ENCODE measurements around the gene TMEM63A. TPM values are rescaled to one million over a fixed set of nuclear protein-coding genes. Genes with fewer than 3 reads are reported as not detected.

The TMEM63A gene
- total RNA-seq, 4 donors from 2014 or later, result 30.1 to 57.7 (median 41.6) TPM

- Histone ChIP-seq H3K4me1 (peaks cover 74 to 77% of the 10 kb centered on the region in 2 donors), H3K9me3 (no peaks in the 10 kb centered on the region), H3K4me3 (replicated peaks in 1 of 3) (no peak overlapping the region), H3K27me3 (no peaks in the 10 kb centered on the region), H3K27ac (peak overlapping the region in 2 of 3 donors; percentile 1 to 38), H3K36me3 (peaks cover 0 to 4% of the 10 kb centered on the region in 2 donors)
- TF ChIP-seq CTCF (IDR thresholded peaks at IDR 0.05) (no peak), POLR2A (IDR thresholded peaks at IDR 0.05) (no peak)
- DNase-seq, result no peak
- intact Hi-C loops (cut with DNase I), result no loop called here
- WGBS, 2 donors, result 89 to 91% methylated on average over 12 of the region's 12 CpGs
These were observed 59.4 kb downstream of the TMEM63A start for GRCh38 chr1:225822655-225823403.

- 90 to 92% methylated on average over 5 of the region's 5 CpGs for WGBS, 2 donors
- Histone ChIP-seq H3K9me3 (no peaks in the 10 kb centered on the region), H3K27me3 (no peaks in the 10 kb centered on the region), H3K36me3 (peaks cover 0 to 4% of the 10 kb centered on the region in 2 donors), H3K27ac (peak overlapping the region in 2 of 3 donors; percentile 67 to 68), H3K4me3 (replicated peaks in 1 of 3) (no peak overlapping the region), H3K4me1 (peaks cover 82 to 89% of the 10 kb centered on the region in 2 donors)
- intact Hi-C loops (cut with DNase I), result no loop called here
- TF ChIP-seq POLR2A (IDR thresholded peaks at IDR 0.05), result no peak
- no peak for TF ChIP-seq CTCF (IDR thresholded peaks at IDR 0.05)
- no peak for DNase-seq
These were observed 61.6 kb downstream of the TMEM63A start for GRCh38 chr1:225820522-225821120.

GRCh38 chr1:225819346-225820192 lies 62.6 kb downstream of the TMEM63A start:
- Histone ChIP-seq H3K27ac (peak overlapping the region; percentile 59 to 68 (median 67)), H3K4me1 (peaks cover 81 to 89% of the 10 kb centered on the region in 2 donors), H3K27me3 (no peaks in the 10 kb centered on the region), H3K36me3 (peaks cover 0 to 4% of the 10 kb centered on the region in 2 donors), H3K9me3 (no peaks in the 10 kb centered on the region), H3K4me3 (replicated peaks in 1 of 3) (no peak overlapping the region)
- TF ChIP-seq POLR2A (IDR thresholded peaks at IDR 0.05), result no peak
- TF ChIP-seq CTCF (IDR thresholded peaks at IDR 0.05), result no peak
- 82 to 85% methylated on average over 12 of the region's 12 CpGs for WGBS, 2 donors
- no peak for DNase-seq
- intact Hi-C loops (cut with DNase I), result loop anchor here (10.0 kb wide), 1 partner anchor 65 kb away; the partner anchor contains the start of genes LEFTY1 and TMEM63A

- no peak for DNase-seq
- no peak overlapping the region for H3K4me3 ChIP-seq (replicated peaks in 1 of 3)
- H3K9me3 ChIP-seq, result no peaks in the 10 kb centered on the region
- H3K27ac ChIP-seq, result peak overlapping the region; percentile 96 to 98 (median 98)
- TF ChIP-seq CTCF (IDR thresholded peaks at IDR 0.05) (no peak), POLR2A (IDR thresholded peaks at IDR 0.05) (no peak)
- peaks cover 82 to 90% of the 10 kb centered on the region in 2 donors for H3K4me1 ChIP-seq
- peaks cover 0 to 4% of the 10 kb centered on the region in 2 donors for H3K36me3 ChIP-seq
- no peaks in the 10 kb centered on the region for H3K27me3 ChIP-seq
- intact Hi-C loops (cut with DNase I), result loop anchor here (10.0 kb wide), 1 partner anchor 67 kb away; the partner anchor contains the start of genes LEFTY1 and TMEM63A
- WGBS, 2 donors, result 88 to 93% methylated on average over 7 of the region's 7 CpGs
These were observed 64.0 kb downstream of the TMEM63A start for GRCh38 chr1:225818229-225818628.
